ENCODE data around the gene ZNF205.

- TF ChIP-seq CTCF (IDR thresholded peaks at IDR 0.05) = peak; percentile 77 to 94 (median 90)
- TF ChIP-seq POLR2A (IDR thresholded peaks at IDR 0.05) = peak in 1 of 4 donors; percentile 20
Measured at GRCh38 chr16:3129137-3130131, 17.0 kb downstream of the ZNF205 start.
